HL-60 (cell line): ENCODE results near the gene OPRD1.

Source experiments
- DNase-seq, 2 experiments: peaks; one replicate each; pipeline ENCODE4 v3.0.0-alpha.2; 2010 to 2020; ENCODE audit warnings: low read depth in 1 of 2, low spot score in 1 of 2
- H3K27ac ChIP-seq: fragments of 250-450 bp; sonication (Bioruptor Pico); replicated peaks from 2 replicates; pipeline ENCODE4 v1.5.1; 2020; ENCODE audit warnings: mild to moderate bottlenecking, moderate library complexity
- H3K27me3 ChIP-seq: fragments of 250-450 bp; sonication (Bioruptor Pico); 2 replicates; pipeline ENCODE4 v1.5.1; 2021; ENCODE audit warnings: mild to moderate bottlenecking, moderate library complexity; ENCODE audit not compliant: insufficient read depth, poor library complexity, severe bottlenecking
- H3K4me3 ChIP-seq: replicated peaks from 2 replicates; pipeline ENCODE4 v1.5.1; 2011; ENCODE audit warnings: mild to moderate bottlenecking, control low read depth, low read length; ENCODE audit not compliant: insufficient read depth
- GABPA ChIP-seq: IDR thresholded peaks from 2 replicates; pipeline ENCODE4 v1.6.1; 2012; ENCODE audit warnings: low read depth
- POLR2AphosphoS5 ChIP-seq: IDR thresholded peaks from 2 replicates; pipeline ENCODE4 v1.6.1; 2012; ENCODE audit warnings: low read depth
- SPI1 ChIP-seq: IDR thresholded peaks from 2 replicates; pipeline ENCODE4 v1.6.1; 2012; ENCODE audit warnings: low read depth, mild to moderate bottlenecking, borderline replicate concordance
- TF ChIP-seq, protein P1 (sequence below): IDR thresholded peaks from 2 replicates; pipeline ENCODE4 v1.6.1; 2012; ENCODE audit warnings: low read depth; ENCODE audit not compliant: insufficient replicate concordance
- TF ChIP-seq, protein P2 (sequence below): IDR thresholded peaks from one replicate; pipeline ENCODE4 v1.5.1; 2011; ENCODE audit warnings: low read length, control low read depth, inconsistent platforms; ENCODE audit not compliant: insufficient read depth

The OPRD1 gene

DNA sequence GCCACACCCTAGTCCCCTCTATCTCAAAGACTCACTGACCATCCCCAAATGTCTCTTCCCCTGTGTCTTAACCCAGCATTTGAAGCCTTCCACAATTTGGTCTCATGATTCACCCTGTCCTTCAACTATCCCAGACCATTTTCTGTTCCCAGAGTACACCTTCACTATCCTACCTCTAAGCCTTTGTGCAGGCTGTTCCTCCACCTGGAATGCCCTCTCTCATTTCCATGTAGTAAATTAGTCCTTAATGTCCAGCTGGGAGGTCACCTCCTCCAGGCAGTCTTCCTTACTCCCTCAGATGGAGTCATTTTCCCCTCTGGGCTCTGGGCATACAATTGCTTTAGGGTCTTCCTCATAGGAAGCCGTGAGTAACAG, 71.3 kb downstream of the OPRD1 start:
- H3K4me3 ChIP-seq: no peak overlapping the region

DNA sequence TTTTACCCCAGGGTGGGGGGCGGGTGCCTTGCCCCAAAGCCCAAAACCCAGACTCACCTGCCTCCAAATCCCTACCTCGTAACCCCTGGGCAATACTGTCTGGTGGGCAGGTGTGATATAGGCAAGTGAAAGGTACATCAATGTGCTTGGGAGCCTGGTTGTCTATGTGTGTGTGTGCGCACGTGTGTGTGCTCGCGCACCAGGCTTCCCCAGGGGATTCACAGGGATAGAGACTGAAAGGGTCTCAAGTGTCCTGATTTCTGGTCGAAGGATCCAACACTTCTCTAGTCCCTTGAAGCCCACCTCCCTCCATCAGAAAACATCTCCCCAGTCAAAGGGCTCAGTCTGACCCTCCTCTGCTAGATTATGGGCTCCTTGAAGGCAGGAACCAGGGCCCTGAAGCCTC, 73.5 kb downstream of the OPRD1 start:
- DNase-seq: peak in 1 of 2 experiments; percentile 7
- Histone ChIP-seq H3K4me3 (no peak overlapping the region), H3K27ac (peak overlapping the region; percentile 83), H3K27me3 (no peaks in the 10 kb centered on the region)
- TF ChIP-seq POLR2AphosphoS5 (no peak), SPI1 (no peak), GABPA (no peak)
- TF ChIP-seq, protein P1, sequence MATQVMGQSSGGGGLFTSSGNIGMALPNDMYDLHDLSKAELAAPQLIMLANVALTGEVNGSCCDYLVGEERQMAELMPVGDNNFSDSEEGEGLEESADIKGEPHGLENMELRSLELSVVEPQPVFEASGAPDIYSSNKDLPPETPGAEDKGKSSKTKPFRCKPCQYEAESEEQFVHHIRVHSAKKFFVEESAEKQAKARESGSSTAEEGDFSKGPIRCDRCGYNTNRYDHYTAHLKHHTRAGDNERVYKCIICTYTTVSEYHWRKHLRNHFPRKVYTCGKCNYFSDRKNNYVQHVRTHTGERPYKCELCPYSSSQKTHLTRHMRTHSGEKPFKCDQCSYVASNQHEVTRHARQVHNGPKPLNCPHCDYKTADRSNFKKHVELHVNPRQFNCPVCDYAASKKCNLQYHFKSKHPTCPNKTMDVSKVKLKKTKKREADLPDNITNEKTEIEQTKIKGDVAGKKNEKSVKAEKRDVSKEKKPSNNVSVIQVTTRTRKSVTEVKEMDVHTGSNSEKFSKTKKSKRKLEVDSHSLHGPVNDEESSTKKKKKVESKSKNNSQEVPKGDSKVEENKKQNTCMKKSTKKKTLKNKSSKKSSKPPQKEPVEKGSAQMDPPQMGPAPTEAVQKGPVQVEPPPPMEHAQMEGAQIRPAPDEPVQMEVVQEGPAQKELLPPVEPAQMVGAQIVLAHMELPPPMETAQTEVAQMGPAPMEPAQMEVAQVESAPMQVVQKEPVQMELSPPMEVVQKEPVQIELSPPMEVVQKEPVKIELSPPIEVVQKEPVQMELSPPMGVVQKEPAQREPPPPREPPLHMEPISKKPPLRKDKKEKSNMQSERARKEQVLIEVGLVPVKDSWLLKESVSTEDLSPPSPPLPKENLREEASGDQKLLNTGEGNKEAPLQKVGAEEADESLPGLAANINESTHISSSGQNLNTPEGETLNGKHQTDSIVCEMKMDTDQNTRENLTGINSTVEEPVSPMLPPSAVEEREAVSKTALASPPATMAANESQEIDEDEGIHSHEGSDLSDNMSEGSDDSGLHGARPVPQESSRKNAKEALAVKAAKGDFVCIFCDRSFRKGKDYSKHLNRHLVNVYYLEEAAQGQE: no peak
- TF ChIP-seq, protein P2, sequence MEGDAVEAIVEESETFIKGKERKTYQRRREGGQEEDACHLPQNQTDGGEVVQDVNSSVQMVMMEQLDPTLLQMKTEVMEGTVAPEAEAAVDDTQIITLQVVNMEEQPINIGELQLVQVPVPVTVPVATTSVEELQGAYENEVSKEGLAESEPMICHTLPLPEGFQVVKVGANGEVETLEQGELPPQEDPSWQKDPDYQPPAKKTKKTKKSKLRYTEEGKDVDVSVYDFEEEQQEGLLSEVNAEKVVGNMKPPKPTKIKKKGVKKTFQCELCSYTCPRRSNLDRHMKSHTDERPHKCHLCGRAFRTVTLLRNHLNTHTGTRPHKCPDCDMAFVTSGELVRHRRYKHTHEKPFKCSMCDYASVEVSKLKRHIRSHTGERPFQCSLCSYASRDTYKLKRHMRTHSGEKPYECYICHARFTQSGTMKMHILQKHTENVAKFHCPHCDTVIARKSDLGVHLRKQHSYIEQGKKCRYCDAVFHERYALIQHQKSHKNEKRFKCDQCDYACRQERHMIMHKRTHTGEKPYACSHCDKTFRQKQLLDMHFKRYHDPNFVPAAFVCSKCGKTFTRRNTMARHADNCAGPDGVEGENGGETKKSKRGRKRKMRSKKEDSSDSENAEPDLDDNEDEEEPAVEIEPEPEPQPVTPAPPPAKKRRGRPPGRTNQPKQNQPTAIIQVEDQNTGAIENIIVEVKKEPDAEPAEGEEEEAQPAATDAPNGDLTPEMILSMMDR: no peak

More for the DNA sequence above, 71.3 kb downstream of the OPRD1 start:
- Histone ChIP-seq H3K27ac (no peak overlapping the region), H3K27me3 (no peaks in the 10 kb centered on the region)
- no peak for DNase-seq
- no peak for TF ChIP-seq GABPA
- TF ChIP-seq SPI1: no peak
- TF ChIP-seq, protein P1: no peak
- TF ChIP-seq, protein P2: no peak
- TF ChIP-seq POLR2AphosphoS5: no peak

DNA sequence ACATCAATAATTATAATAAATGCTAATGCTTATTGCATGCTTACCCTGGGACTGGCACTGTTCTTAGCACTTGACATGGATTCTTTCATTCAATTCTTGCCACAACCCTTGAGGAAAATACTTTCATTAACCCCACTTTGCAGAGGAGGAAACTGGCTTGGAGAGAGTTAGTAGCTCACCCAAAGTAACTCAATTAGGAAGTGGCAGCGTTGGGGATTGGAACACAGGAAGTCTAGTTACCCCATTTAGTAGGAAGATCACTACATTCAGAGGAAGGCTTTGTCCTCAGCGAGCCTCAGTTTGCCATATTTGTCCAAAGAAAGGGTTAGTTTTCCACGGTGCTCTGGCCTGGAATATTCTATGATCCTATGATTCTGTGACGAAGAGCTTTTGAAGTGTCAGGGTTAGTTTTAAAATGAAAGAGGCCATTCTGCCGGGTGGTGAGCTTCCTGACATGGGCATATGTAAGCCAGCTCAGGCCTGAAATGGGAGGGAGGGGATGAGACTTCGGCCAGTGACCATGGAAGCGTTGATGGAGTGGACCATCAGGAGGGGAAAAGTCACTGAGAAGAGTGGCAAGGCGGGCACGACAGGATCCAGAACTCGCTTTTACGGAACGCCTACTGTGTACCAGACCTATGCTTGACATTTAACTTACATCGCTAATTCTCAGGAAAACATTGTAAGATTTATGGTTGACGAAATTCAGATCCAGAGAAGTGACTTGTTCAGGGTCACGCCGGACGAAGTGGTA, 74.2 kb downstream of the OPRD1 start:
- peak overlapping the region; percentile 97 for H3K4me3 ChIP-seq
- TF ChIP-seq, protein P1: no peak
- peak; percentile 53; the same call in 1 of the 2 replicates for TF ChIP-seq SPI1
- peak; percentile 49 to 66 for DNase-seq
- peak overlapping the region; percentile 83 for H3K27ac ChIP-seq
- H3K27me3 ChIP-seq: no peaks in the 10 kb centered on the region
